MCF 10A (cell line): Measurements from ENCODE around the gene ALPL. TPM values are rescaled to one million over a fixed set of nuclear protein-coding genes. Genes with fewer than 3 reads are reported as not detected.

Source experiments
- BruUV-seq: library from RNA; stranded (reverse); fragments of 400-500 nt; replicated peaks from 2 replicates; lab custom pipeline; 2021; lab: Mats Ljungman, UMichigan
- CTCF ChIA-PET: fragments of 300-600 bp; sonication (Branson Sonifier 250); formaldehyde crosslinking; extraction: SDS; loops from one replicate; lab custom pipeline; 2021; ENCODE audit warnings: antibody characterized with exemption, inconsistent platforms; lab: Yijun Ruan, JAX
- POLR2A ChIA-PET: fragments of 300-600, 350-650 bp; sonication (Branson Sonifier 250); formaldehyde crosslinking; extraction: SDS; loops from one replicate; lab custom pipeline; 2020; ENCODE audit warnings: antibody characterized with exemption, inconsistent platforms; lab: Yijun Ruan, JAX
- DNase-seq: peaks from one replicate; pipeline ENCODE4 v3.0.0-alpha.2; 2018; ENCODE audit not compliant: unreplicated experiment
- H3K27ac Mint-ChIP-seq: one replicate; pipeline ENCODE4 v1.8.0; 2022; ENCODE audit warnings: mild to moderate bottlenecking, low read depth, mixed read lengths; ENCODE audit not compliant: unreplicated experiment
- H3K27me3 Mint-ChIP-seq: one replicate; pipeline ENCODE4 v1.8.0; 2022; ENCODE audit warnings: mixed read lengths; ENCODE audit not compliant: insufficient read depth, unreplicated experiment
- H3K36me3 Mint-ChIP-seq: one replicate; pipeline ENCODE4 v1.8.0; 2022; ENCODE audit warnings: mild to moderate bottlenecking, moderate library complexity, mixed read lengths; ENCODE audit not compliant: insufficient read depth, unreplicated experiment
- H3K4me1 Mint-ChIP-seq: one replicate; pipeline ENCODE4 v1.8.0; 2022; ENCODE audit warnings: mixed read lengths; ENCODE audit not compliant: insufficient read depth, unreplicated experiment
- H3K4me3 Mint-ChIP-seq: one replicate; pipeline ENCODE4 v1.8.0; 2022; ENCODE audit warnings: mild to moderate bottlenecking, moderate library complexity, mixed read lengths; ENCODE audit not compliant: unreplicated experiment
- H3K9me3 Mint-ChIP-seq: one replicate; pipeline ENCODE4 v1.8.0; 2022; ENCODE audit warnings: mixed read lengths; ENCODE audit not compliant: unreplicated experiment
- CTCF ChIP-seq: fragments of 200-600 bp; IDR thresholded peaks from one replicate; pipeline ENCODE4 v1.8.0; 2022; ENCODE audit warnings: antibody characterized with exemption, mild to moderate bottlenecking; ENCODE audit not compliant: unreplicated experiment
- intact Hi-C: fragments of 100-400 bp; cut with micrococcal nuclease; formaldehyde crosslinking; loops from 2 replicates; pipeline ENCODE4 v1.14.1; 2022
- total RNA-seq: library from RNA; stranded (reverse); gene quantifications from 2 replicates; pipeline ENCODE4 v1.2.3, GENCODE V29; 2022

The ALPL gene
- total RNA-seq, 1 experiment from 2014 or later, result not detected

GRCh38 chr1:21570885-21571284 lies 61.7 kb downstream of the ALPL start:
- DNase-seq, result no peak
- Mint-ChIP-seq H3K27me3 (no peaks in the 10 kb centered on the region), H3K4me1 (no peaks in the 10 kb centered on the region), H3K27ac (no peak overlapping the region), H3K4me3 (no peak overlapping the region), H3K36me3 (no peaks in the 10 kb centered on the region), H3K9me3 (no peaks in the 10 kb centered on the region)
- BruUV-seq, result no TSS peak
- TF ChIP-seq CTCF, result no peak
- intact Hi-C loops, result no loop called here
- CTCF ChIA-PET, result interaction anchor here (0.6 to 4.1 kb wide), 3 partner anchors 31 to 201 kb away, joined by 4 to 32 read pairs (median 4); no protein-coding TSS in a partner anchor
- POLR2A ChIA-PET, result no interaction called here

DNA sequence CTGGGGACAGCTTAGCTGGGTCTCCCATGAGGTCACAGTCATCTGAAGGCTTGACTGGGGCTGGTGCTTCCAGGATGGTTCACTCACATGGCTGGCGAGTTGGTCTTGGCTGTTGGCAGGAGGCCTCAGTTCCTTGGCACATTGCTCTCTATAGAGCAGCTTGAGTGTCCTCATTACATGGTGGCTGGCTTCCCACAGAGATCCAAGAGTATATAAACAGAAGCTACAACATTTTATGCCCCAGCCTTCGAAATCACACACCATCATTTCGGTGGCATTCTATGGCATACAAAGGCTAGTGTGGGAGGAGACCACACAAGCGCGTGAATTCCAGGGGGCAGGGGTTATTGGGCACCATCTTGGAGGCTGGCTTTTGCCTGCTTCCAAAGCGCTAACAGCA lies 63.0 kb downstream of the ALPL start:
- intact Hi-C loops, result no loop called here
- no peak for DNase-seq

DNA sequence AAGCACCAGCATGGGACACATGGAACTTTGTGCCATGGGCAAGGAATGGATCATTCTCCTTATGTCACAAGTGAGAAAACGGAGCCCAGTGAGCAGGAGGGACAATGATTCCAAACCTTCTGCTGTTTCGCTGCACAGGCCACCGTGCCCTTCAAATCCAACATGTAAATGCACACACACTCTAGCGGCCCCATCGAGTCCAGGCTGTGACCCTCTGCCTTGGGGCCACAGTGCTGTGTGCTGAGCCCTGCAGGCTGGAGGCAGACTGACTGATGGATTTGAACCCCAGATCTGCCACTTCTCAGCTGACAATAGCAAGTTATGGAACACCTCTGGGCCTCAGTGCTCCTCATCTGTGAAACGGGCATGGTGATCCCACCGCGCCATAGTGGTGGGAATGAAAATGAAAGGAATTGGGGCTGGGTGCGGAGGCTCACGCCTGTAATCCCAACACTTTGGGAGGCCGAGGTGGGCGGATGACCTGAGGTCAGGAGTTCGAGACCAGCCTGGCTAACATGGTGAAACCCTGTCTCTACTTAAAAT lies 63.6 kb downstream of the ALPL start:
- DNase-seq, result no peak
- Mint-ChIP-seq H3K36me3 (no peaks in the 10 kb centered on the region), H3K4me1 (no peaks in the 10 kb centered on the region), H3K4me3 (no peak overlapping the region), H3K9me3 (no peaks in the 10 kb centered on the region), H3K27ac (no peak overlapping the region), H3K27me3 (no peaks in the 10 kb centered on the region)
- POLR2A ChIA-PET, result no interaction called here
- no TSS peak for BruUV-seq
- TF ChIP-seq CTCF, result no peak
- CTCF ChIA-PET, result interaction anchor here (0.6 to 4.1 kb wide), 7 partner anchors 29 to 341 kb away, joined by 3 to 32 read pairs (median 4); no protein-coding TSS in a partner anchor
- intact Hi-C loops, result no loop called here

More for the DNA sequence above, 63.0 kb downstream of the ALPL start:
- no TSS peak for BruUV-seq
- no peaks in the 10 kb centered on the region for H3K9me3 Mint-ChIP-seq
- ChIA-PET CTCF (interaction anchor here (0.8 to 4.1 kb wide), 3 partner anchors 60 to 341 kb away, joined by 4 to 32 read pairs (median 5); no protein-coding TSS in a partner anchor), POLR2A (no interaction called here)
- TF ChIP-seq CTCF, result no peak
- H3K27me3 Mint-ChIP-seq, result no peaks in the 10 kb centered on the region
- no peaks in the 10 kb centered on the region for H3K36me3 Mint-ChIP-seq
- H3K4me3 Mint-ChIP-seq, result no peak overlapping the region
- H3K27ac Mint-ChIP-seq, result no peak overlapping the region
- no peaks in the 10 kb centered on the region for H3K4me1 Mint-ChIP-seq

DNA sequence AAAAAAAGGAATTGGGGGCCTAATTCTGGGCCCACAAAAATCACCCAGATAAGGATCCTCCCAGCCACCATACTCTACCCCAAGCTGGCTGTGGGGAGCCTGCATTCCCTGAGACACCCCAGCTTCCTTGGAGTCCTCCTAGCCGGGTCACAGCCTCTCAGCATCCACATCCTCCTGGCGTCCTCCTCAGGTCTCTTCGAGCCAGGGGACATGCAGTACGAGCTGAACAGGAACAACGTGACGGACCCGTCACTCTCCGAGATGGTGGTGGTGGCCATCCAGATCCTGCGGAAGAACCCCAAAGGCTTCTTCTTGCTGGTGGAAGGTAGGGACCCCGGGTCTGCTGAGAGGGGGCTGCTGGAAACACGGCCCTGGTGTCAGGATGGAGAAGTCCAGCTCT lies 64.3 kb downstream of the ALPL start:
- H3K27ac Mint-ChIP-seq, result no peak overlapping the region
- no peaks in the 10 kb centered on the region for H3K36me3 Mint-ChIP-seq
- POLR2A ChIA-PET, result no interaction called here
- no peaks in the 10 kb centered on the region for H3K27me3 Mint-ChIP-seq
- no peaks in the 10 kb centered on the region for H3K4me1 Mint-ChIP-seq
- no peak for DNase-seq
- CTCF ChIA-PET, result interaction anchor here (0.6 to 4.1 kb wide), 9 partner anchors 19 to 341 kb away, joined by 3 to 32 read pairs (median 3); no protein-coding TSS in a partner anchor
- H3K9me3 Mint-ChIP-seq, result no peaks in the 10 kb centered on the region
- no peak for TF ChIP-seq CTCF
- no peak overlapping the region for H3K4me3 Mint-ChIP-seq
- intact Hi-C loops, result no loop called here
- BruUV-seq, result no TSS peak
